Coronary artery (tissue), 2 donors: ENCODE data around the gene SMC3.
"Not testable (repeated sequence)": the region's sequence is repeated elsewhere in the genome, so short reads cannot be mapped to it uniquely, and the experiment has no call there.

ENCODE experiments used
- DNase-seq: peaks from one replicate; pipeline ENCODE4 v3.0.0-alpha.2; 2017; ENCODE audit warnings: low spot score
- H3K27ac ChIP-seq, 2 donors: fragments of 200-600 bp; sonication (generic); one replicate each; pipeline ENCODE4 v1.5.1; 2016 to 2019
- H3K4me3 ChIP-seq: fragments of 200-600 bp; sonication (generic); 2 replicates; pipeline ENCODE4 v1.5.1; 2016; ENCODE audit warnings: mild to moderate bottlenecking, moderate library complexity
- TF ChIP-seq, protein P1 (sequence below): fragments of 200-600 bp; sonication (generic); IDR thresholded peaks from one replicate; pipeline ENCODE4 v1.5.1; 2019; ENCODE audit warnings: antibody characterized with exemption

The SMC3 gene

DNA sequence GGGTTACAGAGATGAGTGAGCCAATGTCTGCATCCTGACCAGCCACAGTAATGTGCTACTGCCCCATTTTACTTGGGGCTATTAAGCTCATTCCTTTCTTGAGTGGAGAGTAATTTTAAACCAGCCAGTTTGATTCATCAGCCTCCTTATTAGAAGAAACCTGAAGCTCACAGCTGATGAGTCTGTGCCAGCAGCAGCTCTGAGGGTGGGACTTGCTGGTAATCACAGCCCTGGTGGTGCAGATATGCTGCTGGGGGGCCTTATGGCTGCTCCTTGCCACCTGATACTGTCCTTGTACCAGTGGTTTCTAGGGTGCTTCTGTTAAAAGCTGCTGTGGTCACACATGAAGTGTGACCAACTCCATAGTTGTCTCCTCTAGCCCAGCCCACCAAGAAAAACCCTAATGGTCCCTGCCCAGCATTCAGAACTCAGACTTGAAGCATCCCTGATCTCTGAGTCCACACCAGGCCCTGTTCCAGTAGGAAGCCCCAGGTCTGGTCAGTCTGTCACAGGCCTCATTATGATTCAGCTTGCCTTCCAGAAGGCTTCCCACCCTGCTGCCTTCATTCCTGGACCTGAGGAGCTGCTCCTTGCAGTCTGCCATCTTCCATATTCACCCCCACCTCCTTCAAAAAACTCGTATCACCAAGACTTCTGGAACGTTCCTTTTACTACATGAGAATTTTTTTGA is 47.7 kb downstream of the SMC3 start:
- Histone ChIP-seq H3K4me3 (no peak overlapping the region), H3K27ac (no peak overlapping the region)
- TF ChIP-seq, protein P1, sequence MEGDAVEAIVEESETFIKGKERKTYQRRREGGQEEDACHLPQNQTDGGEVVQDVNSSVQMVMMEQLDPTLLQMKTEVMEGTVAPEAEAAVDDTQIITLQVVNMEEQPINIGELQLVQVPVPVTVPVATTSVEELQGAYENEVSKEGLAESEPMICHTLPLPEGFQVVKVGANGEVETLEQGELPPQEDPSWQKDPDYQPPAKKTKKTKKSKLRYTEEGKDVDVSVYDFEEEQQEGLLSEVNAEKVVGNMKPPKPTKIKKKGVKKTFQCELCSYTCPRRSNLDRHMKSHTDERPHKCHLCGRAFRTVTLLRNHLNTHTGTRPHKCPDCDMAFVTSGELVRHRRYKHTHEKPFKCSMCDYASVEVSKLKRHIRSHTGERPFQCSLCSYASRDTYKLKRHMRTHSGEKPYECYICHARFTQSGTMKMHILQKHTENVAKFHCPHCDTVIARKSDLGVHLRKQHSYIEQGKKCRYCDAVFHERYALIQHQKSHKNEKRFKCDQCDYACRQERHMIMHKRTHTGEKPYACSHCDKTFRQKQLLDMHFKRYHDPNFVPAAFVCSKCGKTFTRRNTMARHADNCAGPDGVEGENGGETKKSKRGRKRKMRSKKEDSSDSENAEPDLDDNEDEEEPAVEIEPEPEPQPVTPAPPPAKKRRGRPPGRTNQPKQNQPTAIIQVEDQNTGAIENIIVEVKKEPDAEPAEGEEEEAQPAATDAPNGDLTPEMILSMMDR = no peak
- DNase-seq = no peak

- Histone ChIP-seq H3K27ac (no peak overlapping the region), H3K4me3 (no peak overlapping the region)
- DNase-seq = no peak
- TF ChIP-seq, protein P1 = no peak
Observed at GRCh38 chr10:110616493-110617033, 49.1 kb downstream of the SMC3 start.

- H3K4me3 ChIP-seq = no peak overlapping the region
- no peak overlapping the region for H3K27ac ChIP-seq
- TF ChIP-seq, protein P1 = no peak
- no peak for DNase-seq
Observed at GRCh38 chr10:110617425-110618229, 50.1 kb downstream of the SMC3 start.

DNA sequence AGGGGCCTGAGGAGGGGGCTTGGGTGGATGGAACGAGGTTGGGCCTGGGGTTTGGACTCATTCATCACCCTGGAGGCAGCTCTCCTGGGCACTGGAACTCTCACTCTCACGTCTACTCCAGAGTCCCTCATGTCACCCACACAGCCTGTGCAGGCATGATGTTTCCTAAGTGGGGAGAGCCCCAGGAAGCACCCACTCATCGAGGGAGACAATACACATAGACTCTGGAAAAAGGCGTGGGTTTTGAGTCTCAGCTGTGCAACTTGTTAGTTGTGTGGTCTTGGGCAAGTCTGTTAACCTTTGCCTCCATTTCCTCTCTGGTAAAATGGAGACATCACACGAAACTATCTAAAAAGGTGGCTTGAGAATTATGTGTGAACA is 50.7 kb downstream of the SMC3 start:
- Histone ChIP-seq H3K4me3 (no peak overlapping the region), H3K27ac (no peak overlapping the region)
- no peak for DNase-seq
- TF ChIP-seq, protein P1 = no peak

DNA sequence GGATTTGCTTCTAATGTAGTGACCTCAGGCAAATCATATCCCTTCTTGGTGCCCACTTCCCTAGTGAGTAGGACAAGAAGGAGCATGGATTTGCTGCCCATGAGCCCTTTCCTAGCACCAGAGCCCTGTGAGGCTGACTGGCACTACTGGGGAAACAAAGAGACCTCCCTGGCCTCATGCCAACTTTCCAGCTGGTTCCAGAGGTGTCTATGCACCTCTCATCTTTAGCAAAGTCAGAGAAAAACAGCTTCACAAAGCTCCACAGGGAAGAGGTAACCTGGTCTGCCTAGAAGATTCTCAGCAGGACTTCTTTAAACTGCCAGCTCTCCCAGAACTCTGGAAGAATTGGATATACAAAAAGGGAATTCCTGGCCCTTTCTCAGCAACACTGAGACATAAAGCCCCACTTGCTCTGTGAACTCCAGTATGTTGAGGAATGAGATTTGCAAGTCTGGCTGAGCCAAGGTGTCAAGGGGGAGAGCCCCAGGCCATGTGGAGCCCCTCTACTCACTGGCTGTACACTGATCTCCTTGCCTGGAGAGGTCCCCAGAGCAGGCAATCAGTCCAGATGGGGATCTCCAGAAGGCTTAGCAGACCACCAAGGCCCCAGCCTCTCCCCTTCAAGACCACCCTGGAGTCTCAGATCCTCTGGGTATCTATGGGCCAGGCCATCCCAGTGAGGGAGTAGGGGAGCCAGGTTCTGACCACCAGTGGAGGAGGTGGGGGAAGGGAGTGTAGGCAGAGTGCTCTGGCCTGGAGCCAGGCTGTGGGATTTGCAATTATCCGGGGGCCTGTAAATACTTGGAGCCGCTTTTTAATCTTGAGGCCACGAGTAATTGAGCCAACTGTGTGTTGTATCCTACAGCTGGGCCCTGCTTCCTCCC is 52.3 kb downstream of the SMC3 start:
- TF ChIP-seq, protein P1 = no peak
- DNase-seq = no peak
- no peak overlapping the region for H3K27ac ChIP-seq
- no peak overlapping the region for H3K4me3 ChIP-seq

DNA sequence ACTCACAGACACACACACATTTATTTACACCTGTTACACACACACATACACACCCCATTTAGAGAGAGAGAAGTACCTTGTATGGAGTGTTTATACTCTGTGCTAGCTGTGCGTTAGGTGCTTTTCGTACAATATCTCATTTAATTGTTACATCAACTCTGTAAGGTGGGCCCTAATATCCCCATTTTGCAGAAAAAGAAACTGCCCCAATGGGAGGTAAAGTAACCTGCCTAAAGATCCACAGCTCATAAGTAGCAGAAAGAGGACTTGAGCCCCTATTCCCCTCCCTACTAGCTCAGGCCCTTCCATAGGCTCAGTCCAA is 52.9 kb downstream of the SMC3 start:
- TF ChIP-seq, protein P1 = no peak
- no peak for DNase-seq
- Histone ChIP-seq H3K27ac (no peak overlapping the region), H3K4me3 (no peak overlapping the region)

- H3K4me3 ChIP-seq, H3K27ac ChIP-seq, DNase-seq: not testable (repeated sequence)
Observed at GRCh38 chr10:110623316-110623715, 55.8 kb downstream of the SMC3 start.
